Smooth muscle cell (in vitro differentiated cells): ENCODE measurements around the gene MORN1. TPM values are rescaled to one million over a fixed set of nuclear protein-coding genes. Genes with fewer than 3 reads are reported as not detected.

Experiments
- DNase-seq: peaks from one replicate; lab custom pipeline; 2025; ENCODE audit not compliant: unreplicated experiment; lab: John Stamatoyannopoulos, UW
- H2AFZ ChIP-seq: fragments of 200-600 bp; sonication (generic); 2 replicates; pipeline ENCODE4 v1.6.0; 2016; ENCODE audit warnings: antibody characterized with exemption, low read depth, mild to moderate bottlenecking
- H3F3A ChIP-seq: fragments of 200-600 bp; sonication (generic); 2 replicates; pipeline ENCODE4 v1.6.0; 2017; ENCODE audit warnings: antibody characterized with exemption, low read depth
- H3K27ac ChIP-seq: fragments of 200-600 bp; sonication (generic); 2 replicates; pipeline ENCODE4 v1.5.1; 2016; ENCODE audit warnings: low read depth, mild to moderate bottlenecking
- H3K27me3 ChIP-seq: fragments of 200-600 bp; sonication (generic); 2 replicates; pipeline ENCODE4 v1.6.1; 2016; ENCODE audit warnings: low read depth, mild to moderate bottlenecking
- H3K36me3 ChIP-seq: fragments of 200-600 bp; sonication (generic); 2 replicates; pipeline ENCODE4 v1.5.1; 2016; ENCODE audit warnings: low read depth
- H3K4me1 ChIP-seq: fragments of 200-600 bp; sonication (generic); 2 replicates; pipeline ENCODE4 v1.5.1; 2016; ENCODE audit warnings: low read depth
- H3K4me2 ChIP-seq: fragments of 200-600 bp; sonication (generic); 2 replicates; pipeline ENCODE4 v1.6.0; 2016; ENCODE audit warnings: mild to moderate bottlenecking
- H3K4me3 ChIP-seq: fragments of 200-600 bp; sonication (generic); 2 replicates; pipeline ENCODE4 v1.5.1; 2016; ENCODE audit warnings: mild to moderate bottlenecking
- H3K79me2 ChIP-seq: fragments of 200-600 bp; sonication (generic); 2 replicates; pipeline ENCODE4 v1.6.0; 2016; ENCODE audit warnings: low read depth, mild to moderate bottlenecking
- H3K9ac ChIP-seq: fragments of 200-600 bp; sonication (generic); 2 replicates; pipeline ENCODE4 v1.6.0; 2016; ENCODE audit warnings: low read depth
- H3K9me3 ChIP-seq: fragments of 200-600 bp; sonication (generic); replicated peaks from 2 replicates; pipeline ENCODE4 v1.5.1; 2016; ENCODE audit warnings: low read depth
- H4K20me1 ChIP-seq: fragments of 200-600 bp; sonication (generic); 2 replicates; pipeline ENCODE4 v1.6.0; 2016; ENCODE audit warnings: low read depth
- WGBS: methylation state at CpG from one replicate; pipeline ENCODE4 v1.1.7; 2016; ENCODE audit warnings: low lambda C conversion rate; 5-methylcytosine and 5-hydroxymethylcytosine counted together
- polyA plus RNA-seq: library from polyadenylated mRNA; unstranded; fragments of >200 nt; fragmentation: Nextera tagmentation; extraction: Ambion mirVana; gene quantifications from 2 replicates; pipeline ENCODE4 v1.2.1, GENCODE V29; 2016
- total RNA-seq: library from RNA; depleted of rRNA; stranded (reverse); fragments of >200 nt; gene quantifications from 2 replicates; pipeline ENCODE4 v1.2.3, GENCODE V29; 2014
- TF ChIP-seq, protein P1 (sequence below): fragments of 200-600 bp; sonication (generic); IDR thresholded peaks from 2 replicates; pipeline ENCODE4 v1.5.1; 2017; ENCODE audit warnings: borderline replicate concordance, mild to moderate bottlenecking, antibody characterized with exemption; ENCODE audit not compliant: insufficient read depth, poor library complexity, severe bottlenecking

Gene MORN1
- total and polyA plus RNA-seq, 2 experiments from 2014 or later: 4.9 to 6.2 TPM

- Histone ChIP-seq H3K27ac (no peak overlapping the region), H2AFZ (no peak overlapping the region), H3K4me2 (no peak overlapping the region), H3K79me2 (peaks cover 56% of the 10 kb centered on the region), H4K20me1 (peaks cover 71% of the 10 kb centered on the region), H3F3A (no peaks in the 10 kb centered on the region), H3K9me3 (no peaks in the 10 kb centered on the region), H3K4me3 (no peak overlapping the region), H3K36me3 (peaks cover 8% of the 10 kb centered on the region), H3K27me3 (no peaks in the 10 kb centered on the region), H3K4me1 (no peaks in the 10 kb centered on the region), H3K9ac (no peak overlapping the region)
- TF ChIP-seq, protein P1, sequence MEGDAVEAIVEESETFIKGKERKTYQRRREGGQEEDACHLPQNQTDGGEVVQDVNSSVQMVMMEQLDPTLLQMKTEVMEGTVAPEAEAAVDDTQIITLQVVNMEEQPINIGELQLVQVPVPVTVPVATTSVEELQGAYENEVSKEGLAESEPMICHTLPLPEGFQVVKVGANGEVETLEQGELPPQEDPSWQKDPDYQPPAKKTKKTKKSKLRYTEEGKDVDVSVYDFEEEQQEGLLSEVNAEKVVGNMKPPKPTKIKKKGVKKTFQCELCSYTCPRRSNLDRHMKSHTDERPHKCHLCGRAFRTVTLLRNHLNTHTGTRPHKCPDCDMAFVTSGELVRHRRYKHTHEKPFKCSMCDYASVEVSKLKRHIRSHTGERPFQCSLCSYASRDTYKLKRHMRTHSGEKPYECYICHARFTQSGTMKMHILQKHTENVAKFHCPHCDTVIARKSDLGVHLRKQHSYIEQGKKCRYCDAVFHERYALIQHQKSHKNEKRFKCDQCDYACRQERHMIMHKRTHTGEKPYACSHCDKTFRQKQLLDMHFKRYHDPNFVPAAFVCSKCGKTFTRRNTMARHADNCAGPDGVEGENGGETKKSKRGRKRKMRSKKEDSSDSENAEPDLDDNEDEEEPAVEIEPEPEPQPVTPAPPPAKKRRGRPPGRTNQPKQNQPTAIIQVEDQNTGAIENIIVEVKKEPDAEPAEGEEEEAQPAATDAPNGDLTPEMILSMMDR: no peak
- no peak for DNase-seq
- WGBS: 95% methylated on average over 26 of the region's 35 CpGs
Observed at GRCh38 chr1:2303016-2303775, 88.2 kb downstream of the MORN1 start.

DNA sequence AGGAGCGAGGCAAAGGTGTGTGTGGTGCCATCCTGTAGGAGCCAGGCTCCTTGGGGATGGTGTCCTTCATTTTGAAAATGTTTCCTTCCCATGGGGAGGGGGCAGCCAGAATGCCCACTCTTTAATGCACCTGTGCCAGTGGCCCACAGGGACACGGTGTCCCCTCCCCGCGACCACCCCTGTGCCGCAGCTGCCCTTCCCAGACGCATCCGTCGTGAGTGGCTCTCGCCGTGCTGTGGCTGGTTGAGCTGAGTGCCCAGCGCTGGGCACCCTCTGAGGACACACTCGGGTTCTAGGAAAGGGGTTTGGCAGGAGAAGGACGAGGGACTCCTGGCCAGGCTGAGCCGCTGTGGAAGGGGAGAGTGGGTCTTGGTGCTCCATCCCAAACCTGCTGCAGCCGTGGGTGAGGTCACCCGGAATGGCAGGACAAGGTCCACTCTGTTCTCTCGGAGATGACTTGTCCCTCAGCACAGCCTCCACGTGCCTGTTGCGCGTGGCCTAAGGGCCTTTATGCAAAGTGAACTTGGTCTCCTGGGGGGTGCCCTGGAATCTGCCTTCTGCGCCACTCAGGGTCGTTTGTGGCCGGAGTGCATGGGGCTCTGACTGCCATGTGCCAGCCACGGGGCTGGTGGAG, 88.9 kb downstream of the MORN1 start:
- Histone ChIP-seq H3F3A (no peaks in the 10 kb centered on the region), H4K20me1 (peaks cover 79% of the 10 kb centered on the region), H3K36me3 (peaks cover under 1% of the 10 kb centered on the region), H3K27ac (no peak overlapping the region), H3K4me1 (no peaks in the 10 kb centered on the region), H3K9me3 (no peaks in the 10 kb centered on the region), H3K27me3 (no peaks in the 10 kb centered on the region), H3K4me2 (no peak overlapping the region), H3K4me3 (no peak overlapping the region), H2AFZ (no peak overlapping the region), H3K9ac (no peak overlapping the region), H3K79me2 (peaks cover 64% of the 10 kb centered on the region)
- TF ChIP-seq, protein P1: no peak
- no peak for DNase-seq
- 97% methylated on average over 24 of the region's 24 CpGs for WGBS

GRCh38 chr1:2301607-2302291, 89.6 kb downstream of the MORN1 start:
- H3K9ac ChIP-seq: no peak overlapping the region
- H3K9me3 ChIP-seq: no peaks in the 10 kb centered on the region
- TF ChIP-seq, protein P1: no peak
- H3K27ac ChIP-seq: no peak overlapping the region
- no peak overlapping the region for H3K4me3 ChIP-seq
- no peaks in the 10 kb centered on the region for H3F3A ChIP-seq
- no peak overlapping the region for H2AFZ ChIP-seq
- no peak overlapping the region for H3K4me2 ChIP-seq
- peaks cover 86% of the 10 kb centered on the region for H4K20me1 ChIP-seq
- WGBS: 94% methylated on average over 17 of the region's 17 CpGs
- H3K36me3 ChIP-seq: no peaks in the 10 kb centered on the region
- DNase-seq: no peak
- H3K79me2 ChIP-seq: peaks cover 71% of the 10 kb centered on the region
- H3K4me1 ChIP-seq: no peaks in the 10 kb centered on the region
- no peaks in the 10 kb centered on the region for H3K27me3 ChIP-seq
